ENCODE results near the gene EFNA4. TPM values are rescaled to one million over a fixed set of nuclear protein-coding genes. Genes with fewer than 3 reads are reported as not detected.

The EFNA4 gene
- total RNA-seq, 6 donors from 2014 or later = 2.8 to 8.1 (median 7.0) TPM

DNA sequence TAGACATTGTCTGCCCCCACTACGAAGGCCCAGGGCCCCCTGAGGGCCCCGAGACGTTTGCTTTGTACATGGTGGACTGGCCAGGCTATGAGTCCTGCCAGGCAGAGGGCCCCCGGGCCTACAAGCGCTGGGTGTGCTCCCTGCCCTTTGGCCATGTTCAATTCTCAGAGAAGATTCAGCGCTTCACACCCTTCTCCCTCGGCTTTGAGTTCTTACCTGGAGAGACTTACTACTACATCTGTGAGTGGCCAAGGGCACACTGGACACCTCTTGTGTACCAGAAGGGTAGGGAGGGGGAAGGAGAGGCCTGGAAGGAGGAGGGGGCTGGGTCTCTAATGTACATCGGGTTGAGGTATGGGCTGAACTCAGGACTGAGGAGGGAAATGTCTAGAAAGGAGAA is 3.2 kb downstream of the EFNA4 start:
- H3K27me3 ChIP-seq = no peaks in the 10 kb centered on the region
- TF ChIP-seq POLR2A (IDR thresholded peaks at IDR 0.05) (no peak), EP300 (IDR thresholded peaks at IDR 0.05) (no peak), POLR2AphosphoS5 (IDR thresholded peaks at IDR 0.05) (no peak)
- TF ChIP-seq, protein P1, sequence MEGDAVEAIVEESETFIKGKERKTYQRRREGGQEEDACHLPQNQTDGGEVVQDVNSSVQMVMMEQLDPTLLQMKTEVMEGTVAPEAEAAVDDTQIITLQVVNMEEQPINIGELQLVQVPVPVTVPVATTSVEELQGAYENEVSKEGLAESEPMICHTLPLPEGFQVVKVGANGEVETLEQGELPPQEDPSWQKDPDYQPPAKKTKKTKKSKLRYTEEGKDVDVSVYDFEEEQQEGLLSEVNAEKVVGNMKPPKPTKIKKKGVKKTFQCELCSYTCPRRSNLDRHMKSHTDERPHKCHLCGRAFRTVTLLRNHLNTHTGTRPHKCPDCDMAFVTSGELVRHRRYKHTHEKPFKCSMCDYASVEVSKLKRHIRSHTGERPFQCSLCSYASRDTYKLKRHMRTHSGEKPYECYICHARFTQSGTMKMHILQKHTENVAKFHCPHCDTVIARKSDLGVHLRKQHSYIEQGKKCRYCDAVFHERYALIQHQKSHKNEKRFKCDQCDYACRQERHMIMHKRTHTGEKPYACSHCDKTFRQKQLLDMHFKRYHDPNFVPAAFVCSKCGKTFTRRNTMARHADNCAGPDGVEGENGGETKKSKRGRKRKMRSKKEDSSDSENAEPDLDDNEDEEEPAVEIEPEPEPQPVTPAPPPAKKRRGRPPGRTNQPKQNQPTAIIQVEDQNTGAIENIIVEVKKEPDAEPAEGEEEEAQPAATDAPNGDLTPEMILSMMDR (IDR thresholded peaks at IDR 0.05) = no peak
- peaks cover 0 to 10% (median 4%) of the 10 kb centered on the region in 4 donors for H3K36me3 ChIP-seq
- H3K9me3 ChIP-seq = no peaks in the 10 kb centered on the region
- peaks cover 32 to 52% (median 41%) of the 10 kb centered on the region in 4 donors for H3K4me1 ChIP-seq
- no peak overlapping the region for H3K4me3 ChIP-seq
- WGBS, 2 donors = 87 to 91% methylated on average over 3 to 8 of the region's 8 CpGs
- no peak for ATAC-seq (ENCODE audit: low FRiP score in 2 of 2)
- DNase-seq = no peak
- no peak overlapping the region for H3K27ac ChIP-seq

DNA sequence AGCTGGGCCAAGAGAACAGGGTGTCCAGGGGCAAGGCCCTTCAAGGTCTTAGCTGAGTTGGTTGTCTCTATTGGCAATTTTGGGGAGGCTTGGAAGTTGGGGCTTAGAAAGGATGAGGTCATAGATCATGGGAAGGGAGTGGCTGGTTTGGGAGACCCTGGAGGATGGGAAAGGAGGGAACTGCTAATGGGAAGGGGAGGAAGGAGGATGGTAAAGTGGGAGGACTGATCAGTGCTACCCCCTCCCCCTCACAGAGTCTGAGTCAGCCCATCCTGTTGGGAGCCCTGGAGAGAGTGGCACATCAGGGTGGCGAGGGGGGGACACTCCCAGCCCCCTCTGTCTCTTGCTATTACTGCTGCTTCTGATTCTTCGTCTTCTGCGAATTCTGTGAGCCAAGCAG is 5.1 kb downstream of the EFNA4 start:
- 94 to 98% methylated on average over 3 of the region's 3 CpGs for WGBS, 2 donors
- Histone ChIP-seq H3K27me3 (no peaks in the 10 kb centered on the region), H3K36me3 (peaks cover 0 to 3% (median 2%) of the 10 kb centered on the region in 4 donors), H3K9me3 (no peaks in the 10 kb centered on the region), H3K27ac (no peak overlapping the region), H3K4me3 (no peak overlapping the region), H3K4me1 (peaks cover 15 to 35% (median 25%) of the 10 kb centered on the region in 4 donors)
- ATAC-seq (ENCODE audit: low FRiP score in 2 of 2) = no peak
- no peak for DNase-seq
- TF ChIP-seq EP300 (IDR thresholded peaks at IDR 0.05) (no peak), POLR2AphosphoS5 (IDR thresholded peaks at IDR 0.05) (no peak), POLR2A (IDR thresholded peaks at IDR 0.05) (no peak)
- TF ChIP-seq, protein P1 (IDR thresholded peaks at IDR 0.05) = no peak

DNA sequence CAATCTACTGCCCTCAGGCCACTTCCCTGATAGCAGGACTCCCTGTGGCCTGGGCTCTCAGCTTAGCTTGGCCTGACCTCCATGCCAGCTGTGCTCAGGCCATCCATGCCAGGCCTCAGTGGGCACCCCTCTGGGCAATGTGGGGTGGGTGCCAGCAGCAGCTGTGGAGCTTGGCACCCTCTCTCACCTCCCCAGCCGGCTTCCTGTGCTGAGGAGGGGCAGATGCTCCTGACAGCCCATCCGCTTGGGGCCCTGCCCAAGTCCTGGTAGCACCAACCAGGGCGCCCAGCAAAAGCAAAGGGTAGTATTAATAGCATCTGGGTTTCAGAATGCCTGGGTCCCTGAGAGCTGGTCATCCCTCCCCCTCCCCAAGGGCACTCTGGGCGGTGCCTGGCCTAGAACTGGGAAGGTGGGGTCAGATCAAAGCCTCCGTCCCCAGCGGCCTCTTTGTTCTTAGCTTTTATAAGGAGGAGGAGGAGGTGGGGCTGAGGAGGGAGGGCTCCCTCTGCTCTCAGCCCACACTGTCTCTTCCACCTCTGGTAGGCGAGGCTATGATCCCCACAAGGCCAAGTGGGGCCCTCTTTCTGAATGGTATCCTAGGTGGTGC is 6.1 kb downstream of the EFNA4 start:
- Histone ChIP-seq H3K36me3 (peaks cover 0 to 3% (median 2%) of the 10 kb centered on the region in 4 donors), H3K9me3 (no peaks in the 10 kb centered on the region), H3K27me3 (no peaks in the 10 kb centered on the region), H3K4me3 (no peak overlapping the region), H3K27ac (no peak overlapping the region), H3K4me1 (peaks cover 15 to 25% (median 18%) of the 10 kb centered on the region in 4 donors)
- WGBS, 2 donors = 65 to 67% methylated on average over 4 to 7 of the region's 7 CpGs
- ATAC-seq (ENCODE audit: low FRiP score in 2 of 2) (no peak), DNase-seq (no peak)
- no peak for TF ChIP-seq EP300 (IDR thresholded peaks at IDR 0.05)
- TF ChIP-seq POLR2AphosphoS5 (IDR thresholded peaks at IDR 0.05) = no peak
- TF ChIP-seq, protein P1 (IDR thresholded peaks at IDR 0.05) = no peak
- TF ChIP-seq POLR2A (IDR thresholded peaks at IDR 0.05) = no peak

DNA sequence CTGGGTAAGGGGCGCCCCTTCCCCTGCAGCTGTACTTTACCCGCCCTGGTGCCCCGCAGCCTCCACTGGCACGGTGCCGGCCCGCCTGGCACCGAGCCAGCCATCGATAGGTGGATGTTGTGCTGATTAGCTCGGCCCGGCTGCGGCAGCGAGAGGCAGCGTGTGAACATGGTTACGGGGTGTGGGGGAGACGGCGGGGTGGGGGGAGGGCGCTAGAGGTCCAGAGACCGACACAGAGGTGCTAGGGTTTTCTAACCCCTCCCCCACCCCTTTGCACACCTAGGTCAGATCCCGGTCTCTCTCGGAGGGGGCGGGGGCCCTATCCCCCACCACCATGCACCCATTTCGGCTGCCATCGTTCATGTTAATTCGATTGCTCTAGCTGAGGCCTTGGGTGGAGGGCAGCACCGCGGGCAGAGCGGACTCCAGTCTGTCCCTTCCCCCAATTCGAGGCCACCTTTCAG is 6.7 kb downstream of the EFNA4 start:
- Histone ChIP-seq H3K27ac (peak overlapping the region in 1 of 4 donors; percentile 65), H3K4me1 (peaks cover 15 to 25% (median 17%) of the 10 kb centered on the region in 4 donors), H3K27me3 (no peaks in the 10 kb centered on the region), H3K36me3 (peaks cover 0 to 3% (median 2%) of the 10 kb centered on the region in 4 donors), H3K9me3 (no peaks in the 10 kb centered on the region), H3K4me3 (peak overlapping the region in 3 of 4 donors; percentile 40 to 47 (median 44))
- DNase-seq (peak in 1 of 2 donors; percentile 86), ATAC-seq (ENCODE audit: low FRiP score in 2 of 2) (no peak)
- 51 to 52% methylated on average over 21 to 25 of the region's 28 CpGs for WGBS, 2 donors
- TF ChIP-seq POLR2AphosphoS5 (IDR thresholded peaks at IDR 0.05) (no peak), EP300 (IDR thresholded peaks at IDR 0.05) (no peak), POLR2A (IDR thresholded peaks at IDR 0.05) (no peak)

DNA sequence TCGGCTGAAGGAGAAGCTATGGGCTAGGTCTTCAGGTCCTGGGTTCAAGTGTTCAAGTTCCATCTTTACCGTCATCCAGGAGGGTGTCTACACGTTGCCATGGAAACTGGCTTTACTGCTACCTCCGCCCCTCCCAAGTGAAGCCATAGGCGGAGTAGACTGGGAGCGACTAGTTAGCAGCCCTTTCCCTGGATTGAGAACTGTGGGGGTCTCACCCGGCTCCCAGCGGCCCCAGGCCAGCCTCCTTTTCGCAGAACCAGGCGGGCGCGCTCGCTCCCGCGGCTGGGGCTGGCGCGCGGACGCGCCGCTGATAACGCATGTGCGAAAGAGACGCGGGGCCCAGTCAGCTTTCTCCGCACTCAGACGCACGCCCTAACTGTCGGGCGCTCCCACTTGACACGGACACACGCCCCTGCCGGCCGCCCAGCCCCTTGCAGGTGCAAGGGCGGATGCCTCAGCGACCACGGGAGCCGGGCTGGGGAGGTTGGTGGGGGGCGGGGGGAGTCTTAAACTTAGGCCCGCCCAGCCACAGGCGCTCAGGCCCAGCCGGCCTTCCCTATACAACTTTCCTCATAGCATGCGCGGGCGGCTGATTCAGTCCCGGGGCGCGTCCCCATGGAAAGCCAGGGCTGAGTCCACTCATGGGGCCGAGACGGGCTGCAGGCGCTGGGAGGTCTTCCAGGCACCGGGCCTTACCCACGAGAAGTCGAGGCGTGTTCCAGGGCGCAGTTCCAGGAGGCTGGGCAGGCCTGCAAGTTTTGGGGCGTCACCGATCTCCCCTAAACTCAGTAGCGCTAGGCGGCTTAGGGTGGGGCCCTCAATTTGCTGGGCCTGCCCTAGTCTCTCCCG is 7.4 kb downstream of the EFNA4 start:
- H3K9me3 ChIP-seq = no peaks in the 10 kb centered on the region
- TF ChIP-seq POLR2AphosphoS5 (IDR thresholded peaks at IDR 0.05) (no peak), POLR2A (IDR thresholded peaks at IDR 0.05) (peak in 1 of 4 donors; percentile 36), EP300 (IDR thresholded peaks at IDR 0.05) (no peak)
- TF ChIP-seq, protein P1 (IDR thresholded peaks at IDR 0.05) = peak; percentile 38 to 70 (median 56)
- peak; percentile 80 to 90 for ATAC-seq (ENCODE audit: low FRiP score in 2 of 2)
- peak overlapping the region in 3 of 4 donors; percentile 12 to 65 (median 27) for H3K27ac ChIP-seq
- no peaks in the 10 kb centered on the region for H3K27me3 ChIP-seq
- H3K36me3 ChIP-seq = peaks cover 0 to 3% (median 2%) of the 10 kb centered on the region in 4 donors
- peak overlapping the region; percentile 0 to 47 (median 42) for H3K4me3 ChIP-seq
- peaks cover 15 to 25% (median 17%) of the 10 kb centered on the region in 4 donors for H3K4me1 ChIP-seq
- WGBS, 2 donors = 8 to 11% methylated on average over 32 to 48 of the region's 61 CpGs
- peak; percentile 83 to 95 for DNase-seq
